Natural killer cell treated with Interleukin-12 subunit alpha and Interleukin-12 subunit beta and Interleukin-15 and Interleukin-18, amount 100 ng/mL, for 72 hours (primary cell): Measurements from ENCODE around the gene CCP110. TPM values are rescaled to one million over a fixed set of nuclear protein-coding genes. Genes with fewer than 3 reads are reported as not detected.
A peak's percentile ranks its signal among the peaks of the same experiment; 100 is the strongest.

ENCODE experiments used
- ATAC-seq, 2 donors: fragments of 150-1000 bp; cut with Tn5 transposase in 1 of 2; sonication (Bioruptor Pico), chemical (Tn5 transposase) in 1 of 2; 2 replicates each; pipeline ENCODE4 v1.10.0; 2021
- DNase-seq: peaks from one replicate; pipeline ENCODE4 v3.0.0; 2022; ENCODE audit warnings: low spot score
- H3K27ac Mint-ChIP-seq, 2 donors: 1 replicate in 1 of 2; 2 replicates in 1 of 2; pipeline ENCODE4 v1.8.0; 2022; ENCODE audit warnings: mixed read lengths in 2 of 2, mild to moderate bottlenecking in 1 of 2, moderate library complexity in 1 of 2
- H3K27me3 Mint-ChIP-seq, 2 donors: 1 replicate in 1 of 2; 2 replicates in 1 of 2; pipeline ENCODE4 v1.8.0; 2022; ENCODE audit warnings: mixed read lengths in 2 of 2
- H3K36me3 Mint-ChIP-seq: one replicate; pipeline ENCODE4 v1.8.0; 2022; ENCODE audit warnings: mixed read lengths
- H3K4me1 Mint-ChIP-seq, 2 donors: 1 replicate in 1 of 2; 2 replicates in 1 of 2; pipeline ENCODE4 v1.8.0; 2022; ENCODE audit warnings: low read depth in 2 of 2, mixed read lengths in 2 of 2, mild to moderate bottlenecking in 1 of 2
- H3K4me3 Mint-ChIP-seq: one replicate; pipeline ENCODE4 v1.8.0; 2022; ENCODE audit warnings: mixed read lengths
- H3K9me3 Mint-ChIP-seq: 2 replicates; pipeline ENCODE4 v1.8.0; 2022; ENCODE audit warnings: mixed read lengths
- total RNA-seq, 2 donors: library from RNA; stranded (reverse); gene quantifications; one replicate each; pipeline ENCODE4 v1.2.3, GENCODE V29; 2022

Gene CCP110
- total RNA-seq, 2 donors from 2014 or later: 19.4 to 28.9 TPM

DNA sequence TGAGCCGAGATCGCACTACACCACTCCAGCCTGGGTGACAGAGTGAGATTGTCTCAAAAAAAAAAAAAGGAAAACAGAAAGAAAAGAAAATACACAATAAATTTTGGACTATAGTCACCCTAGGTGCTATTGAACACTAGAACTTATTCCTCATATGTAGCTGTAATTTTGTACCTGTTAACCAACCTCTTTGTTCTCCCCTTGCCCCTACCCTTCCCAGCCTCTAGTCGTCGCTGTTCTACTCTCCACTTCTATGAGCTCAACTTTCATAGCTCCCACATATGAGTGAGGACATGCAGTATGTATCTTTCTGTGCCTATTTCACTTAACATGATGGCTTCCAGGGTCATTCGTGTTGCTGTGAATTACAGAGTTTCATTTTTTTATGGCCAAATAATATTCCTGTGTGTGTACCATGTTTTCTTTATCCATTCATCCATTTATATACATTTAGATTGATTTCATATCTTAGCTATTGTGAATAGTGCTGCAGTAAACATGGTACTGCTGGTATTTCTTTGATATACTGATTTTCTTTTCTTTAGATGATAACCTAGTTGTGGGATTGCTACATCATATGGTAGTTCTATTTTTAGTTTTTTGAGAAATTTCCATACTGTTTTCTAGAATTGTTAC lies 60.0 kb downstream of the CCP110 start:
- Mint-ChIP-seq H3K4me3 (no peak overlapping the region), H3K9me3 (no peaks in the 10 kb centered on the region), H3K27ac (no peak overlapping the region), H3K4me1 (no peaks in the 10 kb centered on the region), H3K36me3 (peaks cover 22% of the 10 kb centered on the region), H3K27me3 (no peaks in the 10 kb centered on the region)
- DNase-seq (no peak), ATAC-seq (peak in 1 of 2 donors; percentile 69)

DNA sequence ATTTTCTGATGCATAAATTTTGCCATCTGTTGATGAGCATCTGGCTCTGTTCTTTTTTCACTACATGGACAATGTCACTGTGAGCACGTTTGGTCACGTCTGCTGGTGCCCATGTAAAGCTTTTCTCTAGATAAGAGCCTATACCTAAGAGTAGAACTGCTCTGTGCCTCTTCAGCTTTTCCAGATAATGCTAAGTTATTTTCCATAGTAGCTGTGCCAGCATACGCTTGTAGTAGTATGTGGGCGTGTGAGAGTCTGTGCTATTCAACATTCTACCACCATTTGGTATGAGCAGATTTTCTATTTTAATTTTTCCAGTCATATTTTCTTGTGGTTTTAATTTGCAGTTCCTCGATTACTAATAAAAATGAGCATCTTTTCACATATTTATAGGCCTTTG lies 64.9 kb downstream of the CCP110 start:
- Mint-ChIP-seq H3K27ac (no peak overlapping the region), H3K9me3 (no peaks in the 10 kb centered on the region), H3K4me1 (no peaks in the 10 kb centered on the region), H3K4me3 (no peak overlapping the region), H3K27me3 (no peaks in the 10 kb centered on the region), H3K36me3 (peaks cover 4% of the 10 kb centered on the region)
- DNase-seq (no peak), ATAC-seq (no peak)

DNA sequence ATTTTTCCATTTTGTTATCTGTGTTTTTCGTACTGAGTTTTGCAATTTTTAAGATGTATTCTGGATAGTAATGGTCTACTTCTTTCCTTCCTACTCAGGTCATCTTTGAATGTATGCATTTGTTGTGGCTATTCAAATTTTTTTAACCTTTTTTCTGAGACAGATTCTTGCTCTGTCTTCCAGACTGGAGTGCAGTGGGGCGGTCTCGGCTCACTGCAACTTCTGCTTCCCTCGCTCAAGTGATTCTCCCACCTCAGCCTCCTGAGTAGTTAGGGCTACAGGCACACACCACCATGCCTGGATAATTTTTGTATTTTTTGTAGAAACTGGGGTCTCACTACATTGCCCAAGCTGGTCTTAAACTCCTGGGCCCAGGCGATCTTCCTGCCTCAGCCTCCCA lies 65.4 kb downstream of the CCP110 start:
- Mint-ChIP-seq H3K27me3 (no peaks in the 10 kb centered on the region), H3K4me1 (no peaks in the 10 kb centered on the region), H3K9me3 (no peaks in the 10 kb centered on the region), H3K4me3 (no peak overlapping the region), H3K36me3 (no peaks in the 10 kb centered on the region), H3K27ac (no peak overlapping the region)
- DNase-seq (no peak), ATAC-seq (no peak)

DNA sequence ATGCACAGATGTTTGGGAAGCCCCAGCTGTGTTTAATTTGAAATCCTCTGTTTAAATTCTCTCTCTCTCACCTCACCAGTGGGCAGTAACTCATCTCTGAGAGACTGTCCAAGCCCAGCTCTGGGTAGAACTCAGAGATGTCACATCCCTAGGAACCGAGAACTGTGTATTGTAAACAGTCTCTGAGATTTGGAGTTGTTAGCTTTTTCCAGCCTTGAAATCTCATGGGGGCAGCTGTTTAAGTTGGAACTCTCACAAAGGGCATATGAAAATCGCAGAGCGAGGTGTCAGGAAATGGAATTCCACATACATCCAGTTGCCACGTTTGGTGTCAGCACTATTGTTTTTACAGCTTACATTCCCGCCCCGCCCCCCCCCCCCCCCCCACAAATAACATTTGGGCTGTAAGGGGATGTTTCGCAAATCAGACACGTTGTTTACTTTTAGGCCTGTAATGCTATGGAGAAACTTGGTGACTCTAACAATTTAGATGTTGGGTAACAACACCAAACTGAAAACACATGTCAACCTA lies 66.1 kb downstream of the CCP110 start:
- Mint-ChIP-seq H3K27me3 (no peaks in the 10 kb centered on the region), H3K9me3 (no peaks in the 10 kb centered on the region), H3K4me3 (no peak overlapping the region), H3K36me3 (no peaks in the 10 kb centered on the region), H3K4me1 (no peaks in the 10 kb centered on the region), H3K27ac (no peak overlapping the region)
- DNase-seq (no peak), ATAC-seq (no peak)

DNA sequence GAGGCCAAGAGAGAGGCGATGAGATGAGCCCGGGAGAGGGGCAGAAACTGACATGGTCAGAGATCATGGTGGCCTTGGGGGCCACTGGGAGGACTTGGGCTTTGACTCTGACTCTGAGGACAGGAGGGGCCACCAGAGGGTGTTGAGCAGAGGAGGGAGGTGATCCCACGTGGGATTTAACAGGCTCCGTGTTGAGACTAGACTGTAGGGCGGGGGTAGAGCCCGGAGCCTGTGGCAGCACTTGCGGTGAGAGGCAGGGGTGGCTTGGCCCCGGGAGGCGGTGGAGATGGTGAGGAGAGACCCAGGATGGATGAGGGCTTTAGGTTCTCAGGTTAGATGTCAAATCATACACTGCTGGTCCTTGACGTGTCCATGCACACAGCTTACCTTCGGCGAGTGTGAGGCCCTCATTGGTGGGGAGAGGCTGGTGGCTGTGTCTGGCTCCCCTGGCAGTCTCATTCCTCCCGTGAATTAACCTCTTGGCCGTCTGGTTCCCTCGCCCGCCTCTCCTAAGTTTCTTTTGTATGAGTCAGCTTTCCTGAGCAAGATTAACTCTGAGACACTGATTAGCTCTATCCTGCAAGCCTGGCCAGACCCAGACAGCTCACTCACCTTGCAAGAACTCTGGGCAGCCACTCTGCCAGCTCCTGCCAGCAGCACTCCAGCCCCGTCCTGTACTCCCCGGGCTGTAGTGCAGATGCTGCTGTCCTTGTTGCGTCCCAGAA lies 71.5 kb downstream of the CCP110 start:
- no peaks in the 10 kb centered on the region for H3K4me1 Mint-ChIP-seq
- H3K27me3 Mint-ChIP-seq: no peaks in the 10 kb centered on the region
- no peaks in the 10 kb centered on the region for H3K9me3 Mint-ChIP-seq
- no peak overlapping the region for H3K4me3 Mint-ChIP-seq
- H3K27ac Mint-ChIP-seq: no peak overlapping the region
- no peaks in the 10 kb centered on the region for H3K36me3 Mint-ChIP-seq
- ATAC-seq (no peak), DNase-seq (no peak)

DNA sequence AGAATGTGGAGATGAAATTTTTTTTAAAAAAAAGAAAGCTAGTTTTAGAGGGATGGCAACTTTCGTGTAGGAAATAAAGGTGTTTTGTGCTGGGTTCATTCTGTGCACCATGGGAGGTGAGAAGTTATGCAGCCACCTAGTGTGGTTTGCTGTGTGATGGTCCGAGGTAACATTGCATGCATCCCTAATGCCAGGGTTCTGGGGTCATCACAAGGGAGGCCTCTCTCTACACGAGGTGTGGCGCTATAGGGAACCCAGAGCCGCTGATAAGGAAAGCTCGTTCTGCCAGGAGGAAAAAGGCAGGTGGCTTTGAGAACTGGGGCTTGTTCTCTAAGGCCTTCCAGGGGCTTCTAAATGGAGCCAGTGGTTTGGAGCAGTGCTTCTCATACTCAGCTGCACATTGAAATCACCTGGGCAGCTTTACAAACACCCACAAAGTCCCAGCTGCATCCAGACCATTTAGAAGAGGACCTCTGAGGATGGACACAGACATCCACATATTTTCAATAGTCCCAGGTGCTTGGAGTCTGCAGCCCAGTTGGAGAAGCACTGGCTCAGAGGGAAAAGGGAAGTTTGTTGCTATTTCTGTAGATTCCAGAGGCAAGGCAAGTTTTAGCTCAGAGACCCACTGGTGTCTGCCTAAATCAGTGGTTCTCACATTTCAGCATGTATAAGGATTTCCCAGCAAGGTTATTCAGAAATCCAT lies 75.2 kb downstream of the CCP110 start:
- no peaks in the 10 kb centered on the region for H3K36me3 Mint-ChIP-seq
- no peak overlapping the region for H3K27ac Mint-ChIP-seq
- ATAC-seq (no peak), DNase-seq (no peak)
- H3K4me3 Mint-ChIP-seq: no peak overlapping the region
- no peaks in the 10 kb centered on the region for H3K4me1 Mint-ChIP-seq
- H3K9me3 Mint-ChIP-seq: no peaks in the 10 kb centered on the region
- H3K27me3 Mint-ChIP-seq: no peaks in the 10 kb centered on the region

DNA sequence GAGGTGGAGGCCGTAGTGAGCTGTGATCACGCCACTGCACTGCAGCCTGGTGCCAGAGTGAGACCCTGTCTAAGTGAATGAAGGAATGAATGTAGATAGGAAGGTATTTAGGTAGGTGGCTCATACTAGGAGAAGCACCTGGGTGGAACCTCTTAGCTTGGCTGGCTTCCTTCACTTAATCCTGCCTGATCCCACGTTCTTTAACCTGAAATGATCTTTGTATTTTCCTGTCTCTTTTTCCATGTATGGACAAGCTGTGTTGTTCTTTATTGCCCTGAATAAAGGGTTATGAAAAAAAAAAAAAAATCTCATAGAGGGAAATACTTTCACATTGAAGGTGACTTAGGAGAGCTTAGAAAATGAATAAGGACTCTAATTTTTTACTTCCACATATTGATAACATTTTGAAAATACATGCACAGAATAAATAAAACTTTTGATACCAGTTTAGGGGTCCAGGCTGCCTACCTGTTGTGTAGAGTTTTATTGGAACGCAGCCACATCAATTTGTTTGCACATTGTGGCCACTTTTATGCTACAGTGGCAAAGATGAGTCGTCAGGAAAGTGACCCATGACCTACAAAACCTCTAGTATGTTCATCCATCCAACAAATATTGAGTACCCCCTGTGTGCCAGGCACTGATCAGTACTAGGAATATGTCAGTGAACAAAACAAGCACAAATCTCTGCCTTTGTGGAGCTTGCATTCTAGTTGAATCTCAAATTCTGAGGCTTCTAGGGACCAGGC lies 76.4 kb downstream of the CCP110 start:
- H3K27ac Mint-ChIP-seq: no peak overlapping the region
- no peak overlapping the region for H3K4me3 Mint-ChIP-seq
- no peak for ATAC-seq
- H3K36me3 Mint-ChIP-seq: no peaks in the 10 kb centered on the region
- no peaks in the 10 kb centered on the region for H3K4me1 Mint-ChIP-seq
- no peak for DNase-seq
- no peaks in the 10 kb centered on the region for H3K9me3 Mint-ChIP-seq
- no peaks in the 10 kb centered on the region for H3K27me3 Mint-ChIP-seq

DNA sequence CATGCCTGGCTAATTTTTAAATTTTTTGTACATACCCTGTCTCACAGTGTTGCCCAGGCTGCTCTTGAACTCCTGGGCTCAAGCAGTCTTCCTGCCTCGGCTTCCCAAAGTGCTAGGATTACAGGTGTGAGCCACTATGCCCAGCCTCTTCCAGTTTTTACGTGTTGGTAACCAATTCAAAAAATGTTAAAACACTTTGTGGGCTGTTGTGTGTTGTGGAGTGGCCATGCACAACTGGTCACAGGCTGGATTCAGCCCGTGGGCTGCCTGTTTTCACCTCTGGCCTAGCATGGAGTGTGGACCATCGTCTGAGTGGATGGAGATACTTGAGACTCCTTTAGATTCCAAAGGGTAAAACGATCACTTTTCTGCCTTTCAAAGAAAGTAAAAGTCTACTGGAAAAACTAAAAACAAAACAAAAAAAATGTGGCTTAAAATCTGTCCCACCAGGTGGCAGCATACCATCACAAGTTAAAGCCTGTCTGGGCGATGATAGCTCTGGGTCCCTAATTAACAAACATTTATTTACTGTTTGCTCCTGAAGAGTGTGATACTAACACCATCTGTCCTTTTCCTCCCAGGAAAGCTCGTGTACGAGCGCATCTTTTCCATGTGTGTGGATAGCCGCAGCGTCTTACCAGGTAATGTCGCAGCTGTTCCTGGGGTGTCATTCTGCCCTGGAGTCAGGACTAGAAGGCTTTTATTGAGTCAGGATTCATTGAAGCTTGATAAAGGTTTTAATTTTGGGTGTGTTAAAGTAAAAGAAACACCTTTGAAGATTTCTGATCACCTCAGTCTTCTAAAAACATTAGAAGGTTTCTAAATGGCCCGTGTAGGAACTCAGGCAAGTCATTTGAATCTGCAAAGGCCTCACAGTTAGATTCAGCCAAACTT lies 77.6 kb downstream of the CCP110 start:
- no peaks in the 10 kb centered on the region for H3K27me3 Mint-ChIP-seq
- peaks cover 9% of the 10 kb centered on the region for H3K36me3 Mint-ChIP-seq
- DNase-seq: no peak
- no peak overlapping the region for H3K27ac Mint-ChIP-seq
- no peak overlapping the region for H3K4me3 Mint-ChIP-seq
- no peaks in the 10 kb centered on the region for H3K9me3 Mint-ChIP-seq
- no peak for ATAC-seq
- no peaks in the 10 kb centered on the region for H3K4me1 Mint-ChIP-seq

Other genes with a start within 250 kb of the CCP110 start
- gene CLEC19A, start 238.2 kb upstream of the CCP110 start, total RNA-seq: not detected
- not detected for gene TMC5, start 106.1 kb upstream of the CCP110 start, total RNA-seq
- 10 to 100 TPM; 26.6 to 29.3 TPM for gene GDE1, start 1.8 kb upstream of the CCP110 start, total RNA-seq
- gene VPS35L, start 31.8 kb downstream of the CCP110 start, total RNA-seq: 10 to 100 TPM; 41.1 to 52.6 TPM
- 10 to 100 TPM; 16.8 to 32.8 TPM for gene KNOP1, start 194.3 kb downstream of the CCP110 start, total RNA-seq
- gene IQCK, start 194.3 kb downstream of the CCP110 start, total RNA-seq: 1 to 10 TPM in 1 of 2 donors, under 1 TPM in 1; 0.74 to 3.3 TPM